GM12875 (cell line): ENCODE measurements around the gene TRIM69.

Source experiments
- H3K4me3 ChIP-seq: one replicate; pipeline ENCODE4 v1.5.1; 2011; ENCODE audit warnings: low read depth, low read length, control low read depth
- CTCF ChIP-seq: IDR thresholded peaks from 2 replicates; pipeline ENCODE4 v1.5.1; 2011; ENCODE audit warnings: low read depth, mild to moderate bottlenecking, control low read depth, inconsistent platforms, low read length, moderate library complexity, borderline replicate concordance; ENCODE audit not compliant: insufficient read depth

Gene TRIM69

GRCh38 chr15:44801797-44802196 lies 65.5 kb downstream of the TRIM69 start:
- no peak overlapping the region for H3K4me3 ChIP-seq

GRCh38 chr15:44802336-44802735 lies 66.0 kb downstream of the TRIM69 start:
- no peak for TF ChIP-seq CTCF
- H3K4me3 ChIP-seq, result no peak overlapping the region

More at GRCh38 chr15:44801797-44802196, 65.5 kb downstream of the TRIM69 start:
- TF ChIP-seq CTCF, result no peak

- no peak for TF ChIP-seq CTCF
- H3K4me3 ChIP-seq, result no peak overlapping the region
Measured at GRCh38 chr15:44804298-44805046, 68.1 kb downstream of the TRIM69 start.

GRCh38 chr15:44808557-44808956 lies 72.2 kb downstream of the TRIM69 start:
- TF ChIP-seq CTCF, result no peak
- H3K4me3 ChIP-seq, result no peak overlapping the region

- H3K4me3 ChIP-seq, result no peak overlapping the region
- no peak for TF ChIP-seq CTCF
Measured at GRCh38 chr15:44810237-44810636, 73.9 kb downstream of the TRIM69 start.

- no peak for TF ChIP-seq CTCF
- H3K4me3 ChIP-seq, result no peak overlapping the region
Measured at GRCh38 chr15:44811337-44811736, 75.0 kb downstream of the TRIM69 start.

- TF ChIP-seq CTCF, result no peak
- H3K4me3 ChIP-seq, result no peak overlapping the region
Measured at GRCh38 chr15:44812029-44812517, 75.7 kb downstream of the TRIM69 start.
